ENCODE measurements around the gene YWHAE.
"Not testable (repeated sequence)": the region's sequence is repeated elsewhere in the genome, so short reads cannot be mapped to it uniquely, and the experiment has no call there.

Gene YWHAE

GRCh38 chr17:1399679-1400512 lies at the start of gene YWHAE:
Gene YWHAE, minus strand, starts transcription at chr17:1400222. Its CDS starts 112 bp downstream, at chr17:1400110.
- DNase-seq (ENCODE audit: low read depth in 2 of 3, low spot score in 2 of 3), result peak; percentile 88 to 94 (median 92)

- DNase-seq (ENCODE audit: low read depth in 2 of 3, low spot score in 2 of 3), result no peak
These were observed 49.5 kb upstream of the YWHAE start for GRCh38 chr17:1449412-1449967.

DNA sequence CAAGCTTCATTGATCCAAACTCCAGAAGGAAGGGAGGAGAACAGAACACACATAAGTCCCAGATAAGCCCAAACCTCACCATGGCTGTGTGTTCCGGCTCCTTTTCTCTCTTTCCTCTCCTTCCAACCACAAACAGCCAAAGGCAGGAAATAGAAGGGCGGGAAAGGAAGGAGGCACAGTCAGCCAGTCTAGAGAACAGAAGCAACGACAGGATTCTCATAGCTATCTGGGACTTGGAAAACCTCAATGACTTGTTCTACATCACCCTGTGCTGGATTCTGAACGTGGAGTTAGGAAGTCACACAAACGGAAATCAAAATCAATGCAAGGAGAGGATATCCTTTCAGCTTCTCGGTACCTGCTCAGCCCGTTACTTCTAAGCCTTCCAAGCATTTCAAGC lies 47.0 kb upstream of the YWHAE start:
- no peak for DNase-seq (ENCODE audit: low read depth in 2 of 3, low spot score in 2 of 3)

- DNase-seq (ENCODE audit: low read depth in 2 of 3, low spot score in 2 of 3), result no peak
These were observed 46.2 kb upstream of the YWHAE start for GRCh38 chr17:1446201-1446600.

DNA sequence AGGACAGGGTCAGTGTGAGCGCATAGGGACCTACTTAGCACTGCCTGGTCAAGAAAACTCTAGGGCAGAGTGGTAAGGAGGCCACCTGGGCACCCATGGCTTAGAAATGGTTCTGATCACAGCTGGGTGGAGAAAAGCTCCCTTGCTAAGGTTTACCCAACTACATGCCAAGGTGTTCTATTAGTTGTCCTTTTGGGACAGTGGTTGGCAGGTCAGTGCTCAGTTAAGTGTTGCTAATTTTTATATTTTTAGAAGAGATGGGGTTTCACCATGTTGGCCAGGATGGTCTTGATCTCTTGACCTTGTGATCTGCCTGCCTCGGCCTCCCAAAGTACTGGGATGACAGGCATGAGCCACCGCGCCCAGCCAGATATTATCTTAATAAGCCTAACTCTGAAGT lies 45.7 kb upstream of the YWHAE start:
- DNase-seq (ENCODE audit: low read depth in 2 of 3, low spot score in 2 of 3), result not testable (repeated sequence)

DNA sequence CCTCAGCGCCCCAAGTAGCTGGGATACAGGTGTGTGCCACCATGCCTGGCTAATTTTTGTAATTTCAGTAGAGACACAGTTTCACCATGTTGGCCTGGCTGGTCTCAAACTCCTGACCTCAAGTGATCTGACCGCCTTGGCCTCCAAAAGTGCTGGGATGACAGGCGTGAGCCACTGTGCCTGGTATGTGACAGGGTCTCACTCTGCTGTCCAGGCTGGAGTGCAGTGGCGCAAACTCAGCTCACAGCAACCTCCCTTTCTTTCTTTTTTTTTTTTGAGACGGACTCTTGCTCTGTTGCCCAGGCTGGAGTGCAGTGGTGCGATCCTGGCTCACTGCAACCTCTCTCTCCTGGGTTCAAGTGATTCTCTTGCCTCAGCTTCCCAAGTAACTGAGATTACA lies 42.7 kb upstream of the YWHAE start:
- not testable (repeated sequence) for DNase-seq (ENCODE audit: low read depth in 2 of 3, low spot score in 2 of 3)

- no peak for DNase-seq (ENCODE audit: low read depth in 2 of 3, low spot score in 2 of 3)
These were observed 42.2 kb upstream of the YWHAE start for GRCh38 chr17:1442187-1442586.

DNA sequence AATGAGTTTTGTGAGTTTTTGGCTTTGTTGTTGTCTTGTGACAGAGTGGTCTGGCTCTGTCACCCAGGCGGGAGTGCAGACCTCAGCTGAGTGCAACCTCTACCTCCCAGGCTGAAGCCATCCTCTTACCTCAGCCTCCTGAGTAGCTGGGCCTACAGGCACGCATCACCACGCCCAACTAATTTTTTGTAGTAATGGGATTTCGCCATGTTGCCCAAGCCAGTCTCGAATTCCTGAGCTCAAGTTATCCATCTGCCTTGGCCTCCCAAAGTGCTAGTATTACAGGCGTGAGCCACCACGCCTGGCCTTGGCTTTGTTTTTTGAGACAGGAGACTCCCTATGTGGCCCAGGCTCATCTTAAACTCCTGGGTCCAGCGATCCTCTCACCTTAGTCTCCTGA lies 40.9 kb upstream of the YWHAE start:
- DNase-seq (ENCODE audit: low read depth in 2 of 3, low spot score in 2 of 3), result no peak

DNA sequence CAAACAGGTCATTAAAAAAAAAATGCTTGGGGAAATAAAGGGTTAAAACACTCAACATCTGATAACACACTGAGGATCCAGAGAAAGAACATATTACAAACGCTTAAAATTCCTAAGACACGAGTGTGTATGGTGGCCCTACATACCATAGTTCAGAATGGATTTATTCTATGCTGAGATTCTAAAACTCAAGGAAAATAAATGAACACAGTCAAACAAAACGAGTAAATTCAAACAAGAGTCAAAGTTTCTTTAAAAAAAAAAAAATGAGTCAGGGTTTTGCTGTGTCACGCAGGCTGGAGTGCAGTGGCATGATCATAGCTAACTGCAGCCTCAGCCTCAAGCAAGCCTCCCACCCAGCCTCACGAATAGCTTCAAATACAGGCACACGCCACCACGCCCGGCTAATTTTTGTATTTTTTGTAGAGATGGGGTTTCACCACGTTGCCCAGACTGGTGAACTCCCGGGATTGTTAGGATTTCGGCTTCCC lies 38.6 kb upstream of the YWHAE start:
- no peak for DNase-seq (ENCODE audit: low read depth in 2 of 3, low spot score in 2 of 3)

GRCh38 chr17:1435326-1435725 lies 35.3 kb upstream of the YWHAE start:
- DNase-seq (ENCODE audit: low read depth in 2 of 3, low spot score in 2 of 3), result no peak

- no peak for DNase-seq (ENCODE audit: low read depth in 2 of 3, low spot score in 2 of 3)
These were observed 34.1 kb upstream of the YWHAE start for GRCh38 chr17:1434150-1434549.

DNA sequence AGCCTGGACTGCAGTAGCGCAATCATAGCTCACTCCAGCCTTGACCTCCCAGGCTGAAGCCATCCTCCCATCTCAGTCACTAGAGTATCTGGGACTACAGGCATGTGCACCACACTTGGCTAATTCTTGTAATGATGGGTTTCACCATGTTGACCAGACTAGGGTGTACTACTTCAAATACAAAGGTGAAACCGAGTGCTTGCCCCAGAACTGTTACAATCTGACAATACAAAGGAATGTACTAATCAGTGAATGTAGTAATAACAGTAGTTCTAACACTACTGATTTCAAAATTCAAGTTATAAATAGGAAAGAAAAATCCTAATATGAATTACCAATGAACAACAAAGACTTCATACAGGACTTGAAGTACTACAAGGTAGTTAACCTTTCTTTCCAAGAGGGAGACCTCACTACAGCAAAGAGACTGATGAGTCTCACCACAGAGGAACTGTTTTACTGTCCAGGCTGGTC lies 31.6 kb upstream of the YWHAE start:
- no peak for DNase-seq (ENCODE audit: low read depth in 2 of 3, low spot score in 2 of 3)

- DNase-seq (ENCODE audit: low read depth in 2 of 3, low spot score in 2 of 3), result no peak
These were observed 23.6 kb upstream of the YWHAE start for GRCh38 chr17:1423456-1424135.

GRCh38 chr17:1422885-1423284 lies 22.9 kb upstream of the YWHAE start:
- no peak for DNase-seq (ENCODE audit: low read depth in 2 of 3, low spot score in 2 of 3)

DNA sequence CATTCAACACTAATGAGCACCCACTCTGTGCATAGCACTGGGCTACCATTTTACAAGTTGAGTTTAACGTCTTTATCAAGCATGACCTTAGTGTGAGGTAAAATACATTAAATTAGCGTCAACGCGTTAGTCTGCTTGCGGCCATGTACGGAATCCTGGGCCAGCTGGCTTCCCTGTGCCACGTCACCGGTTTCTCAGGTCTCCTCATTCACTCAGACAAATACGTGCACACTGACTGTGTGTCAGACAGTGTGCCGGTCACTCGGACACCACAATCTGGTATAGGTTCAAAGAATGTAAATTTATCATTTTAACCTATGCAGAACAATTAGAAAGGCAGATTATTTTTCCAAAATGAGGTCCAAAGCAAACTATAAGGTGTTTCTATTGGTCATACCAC lies 21.4 kb upstream of the YWHAE start:
- DNase-seq (ENCODE audit: low read depth in 2 of 3, low spot score in 2 of 3), result no peak

DNA sequence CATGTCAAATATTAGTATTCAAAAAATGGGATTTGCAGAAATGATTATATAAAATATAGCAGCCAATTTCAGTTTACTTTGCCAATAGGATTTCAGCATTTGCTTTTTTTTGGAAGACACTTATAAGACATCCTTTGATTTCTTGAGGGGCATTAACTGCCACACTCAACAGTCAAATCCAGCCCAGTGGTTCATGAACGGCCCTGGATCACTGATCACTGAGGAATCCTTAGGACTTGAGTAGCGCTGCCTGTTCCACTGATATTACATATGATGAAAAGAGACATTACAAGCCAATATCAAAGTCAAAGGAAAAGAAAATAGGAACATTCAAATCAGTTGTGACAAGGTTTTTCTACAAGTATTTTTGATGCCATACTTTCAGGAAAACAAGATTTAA lies 21.0 kb upstream of the YWHAE start:
- no peak for DNase-seq (ENCODE audit: low read depth in 2 of 3, low spot score in 2 of 3)

- no peak for DNase-seq (ENCODE audit: low read depth in 2 of 3, low spot score in 2 of 3)
These were observed 20.1 kb upstream of the YWHAE start for GRCh38 chr17:1420163-1420562.

DNA sequence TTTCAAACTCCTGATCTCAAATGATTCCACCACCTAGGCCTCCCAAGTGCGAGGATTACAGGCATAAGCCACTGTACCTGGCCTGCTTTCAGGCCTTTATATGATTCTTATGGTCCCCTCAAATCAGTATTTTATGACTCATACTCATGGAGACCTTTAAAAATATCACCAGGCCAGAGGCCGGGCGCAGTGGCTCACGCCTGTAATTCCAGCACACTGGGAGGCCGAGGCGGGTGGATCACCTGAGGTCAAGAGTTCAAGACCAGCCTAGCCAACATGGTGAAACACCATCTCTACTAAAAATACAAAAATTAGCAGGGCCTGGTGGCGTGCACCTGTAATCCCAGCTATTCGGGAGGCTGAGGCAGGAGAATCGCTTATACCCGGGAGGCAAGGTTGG lies 18.5 kb upstream of the YWHAE start:
- not testable (repeated sequence) for DNase-seq (ENCODE audit: low read depth in 2 of 3, low spot score in 2 of 3)

DNA sequence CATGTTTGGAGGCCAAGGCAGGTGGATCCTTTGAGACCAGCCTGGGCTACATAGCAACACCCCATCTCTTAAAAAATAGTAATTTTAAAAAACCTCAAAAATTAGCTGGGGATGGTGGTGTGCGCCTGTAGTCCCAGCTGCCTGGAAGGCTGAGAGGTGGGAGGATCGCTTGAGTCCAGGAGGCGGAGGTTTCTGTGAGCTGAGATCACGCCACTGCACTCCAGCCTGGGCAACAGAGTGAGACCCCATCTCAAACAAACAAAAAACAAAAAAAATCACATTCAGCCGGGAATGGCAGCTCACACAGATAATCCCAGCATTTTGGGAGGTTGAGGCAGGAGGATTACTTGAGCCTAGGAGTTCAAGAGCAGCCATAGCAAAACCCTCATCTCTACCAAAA lies 16.4 kb upstream of the YWHAE start:
- no peak for DNase-seq (ENCODE audit: low read depth in 2 of 3, low spot score in 2 of 3)

DNA sequence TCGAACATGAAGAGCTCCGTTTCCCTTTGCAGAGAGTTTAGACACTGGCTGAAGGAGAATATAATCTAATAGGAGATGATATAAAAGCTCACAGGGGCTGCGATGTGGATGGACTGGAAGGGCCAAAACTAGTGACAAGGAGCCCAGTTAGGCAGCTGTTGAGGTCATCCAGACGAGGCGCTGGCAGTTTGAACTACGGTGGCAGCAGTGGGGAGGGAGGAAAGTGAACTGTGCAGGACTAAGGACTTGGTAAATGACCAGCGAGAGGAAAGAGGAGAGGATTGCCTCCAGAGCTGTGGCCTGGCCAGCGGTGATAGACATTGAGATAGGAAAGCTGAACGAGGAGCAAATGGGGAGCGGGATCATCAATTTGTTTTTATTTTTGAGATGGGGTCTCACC lies 14.6 kb upstream of the YWHAE start:
- no peak for DNase-seq (ENCODE audit: low read depth in 2 of 3, low spot score in 2 of 3)

GRCh38 chr17:1414001-1414574 lies 14.1 kb upstream of the YWHAE start:
- DNase-seq (ENCODE audit: low read depth in 2 of 3, low spot score in 2 of 3), result no peak

Data from activated CD8-positive, alpha-beta memory T cell treated with anti-CD3 and anti-CD28 coated beads for 48 hours (primary cell).